Astrocyte (in vitro differentiated cells and primary cell): ENCODE results near the gene ATP1A3. TPM values are rescaled to one million over a fixed set of nuclear protein-coding genes. Genes with fewer than 3 reads are reported as not detected.
A peak's percentile ranks its signal among the peaks of the same experiment; 100 is the strongest.

Source experiments
- DNase-seq: peaks from one replicate; pipeline ENCODE4 v3.0.0-alpha.2; 2010; ENCODE audit warnings: low read depth
- FAIRE-seq: peaks from 2 replicates; lab custom pipeline; 2011; peaks lifted over from hg19 to GRCh38; lab: Jason Lieb, UNC
- H2AFZ ChIP-seq: 2 replicates; pipeline ENCODE4 v1.6.0; 2012; ENCODE audit warnings: low read depth, low read length, inconsistent platforms
- H3K27ac ChIP-seq: 2 replicates; pipeline ENCODE4 v1.5.1; 2011; ENCODE audit warnings: low read depth, low read length, inconsistent platforms
- H3K27me3 ChIP-seq: 2 replicates; pipeline ENCODE4 v1.6.0; 2011; ENCODE audit warnings: low read length, inconsistent platforms; ENCODE audit not compliant: insufficient read depth
- H3K36me3 ChIP-seq: 2 replicates; pipeline ENCODE4 v1.5.1; 2011; ENCODE audit warnings: low read length, inconsistent platforms; ENCODE audit not compliant: insufficient read depth
- H3K4me1 ChIP-seq: 2 replicates; pipeline ENCODE4 v1.5.1; 2011; ENCODE audit warnings: low read length, inconsistent platforms; ENCODE audit not compliant: insufficient read depth
- H3K4me2 ChIP-seq: 2 replicates; pipeline ENCODE4 v1.6.0; 2012; ENCODE audit warnings: low read length, inconsistent platforms
- H3K4me3 ChIP-seq: 2 replicates; pipeline ENCODE4 v1.5.1; 2011; ENCODE audit warnings: low read depth, mild to moderate bottlenecking, low read length, inconsistent platforms; ENCODE audit not compliant: insufficient read depth
- H3K79me2 ChIP-seq: 2 replicates; pipeline ENCODE4 v1.6.0; 2012; ENCODE audit warnings: mild to moderate bottlenecking, low read length, inconsistent platforms; ENCODE audit not compliant: insufficient read depth
- H3K9ac ChIP-seq: 2 replicates; pipeline ENCODE4 v1.6.0; 2012; ENCODE audit warnings: mild to moderate bottlenecking, low read length, inconsistent platforms
- H3K9me3 ChIP-seq: 2 replicates; pipeline ENCODE4 v1.5.1; 2012; ENCODE audit warnings: low read depth, mild to moderate bottlenecking, low read length, inconsistent platforms; ENCODE audit not compliant: insufficient read depth
- H4K20me1 ChIP-seq: 2 replicates; pipeline ENCODE4 v1.6.0; 2012; ENCODE audit warnings: low read length, inconsistent platforms; ENCODE audit not compliant: insufficient read depth
- H3K27ac Mint-ChIP-seq: one replicate; pipeline ENCODE4 v1.8.0; 2021; ENCODE audit warnings: mild to moderate bottlenecking, mixed read lengths; ENCODE audit not compliant: unreplicated experiment
- H3K27me3 Mint-ChIP-seq: one replicate; pipeline ENCODE4 v1.8.0; 2021; ENCODE audit warnings: low read depth, mixed read lengths; ENCODE audit not compliant: unreplicated experiment
- H3K36me3 Mint-ChIP-seq: one replicate; pipeline ENCODE4 v1.8.0; 2021; ENCODE audit warnings: low read depth, mixed read lengths; ENCODE audit not compliant: unreplicated experiment
- H3K4me1 Mint-ChIP-seq: one replicate; pipeline ENCODE4 v1.8.0; 2021; ENCODE audit warnings: low read depth, mixed read lengths; ENCODE audit not compliant: unreplicated experiment
- H3K4me3 Mint-ChIP-seq: one replicate; pipeline ENCODE4 v1.8.0; 2021; ENCODE audit warnings: mild to moderate bottlenecking, moderate library complexity, mixed read lengths; ENCODE audit not compliant: unreplicated experiment
- H3K9me3 Mint-ChIP-seq: one replicate; pipeline ENCODE4 v1.8.0; 2021; ENCODE audit warnings: mild to moderate bottlenecking, mixed read lengths; ENCODE audit not compliant: unreplicated experiment
- EZH2 ChIP-seq: IDR thresholded peaks from 2 replicates; pipeline ENCODE4 v1.6.1; 2012; ENCODE audit warnings: mild to moderate bottlenecking, low read length, inconsistent platforms; ENCODE audit not compliant: insufficient read depth
- total RNA-seq: library from RNA; stranded (reverse); gene quantifications from 2 replicates; pipeline ENCODE4 v1.2.1, GENCODE V29; 2021
- TF ChIP-seq, protein P1 (sequence below): IDR thresholded peaks from 2 replicates; pipeline ENCODE4 v1.5.1; 2011; ENCODE audit warnings: low read depth, mild to moderate bottlenecking, inconsistent platforms, low read length, moderate library complexity; ENCODE audit not compliant: insufficient read depth

The ATP1A3 gene
- total RNA-seq, 1 donor from 2014 or later = 3.4 TPM

DNA sequence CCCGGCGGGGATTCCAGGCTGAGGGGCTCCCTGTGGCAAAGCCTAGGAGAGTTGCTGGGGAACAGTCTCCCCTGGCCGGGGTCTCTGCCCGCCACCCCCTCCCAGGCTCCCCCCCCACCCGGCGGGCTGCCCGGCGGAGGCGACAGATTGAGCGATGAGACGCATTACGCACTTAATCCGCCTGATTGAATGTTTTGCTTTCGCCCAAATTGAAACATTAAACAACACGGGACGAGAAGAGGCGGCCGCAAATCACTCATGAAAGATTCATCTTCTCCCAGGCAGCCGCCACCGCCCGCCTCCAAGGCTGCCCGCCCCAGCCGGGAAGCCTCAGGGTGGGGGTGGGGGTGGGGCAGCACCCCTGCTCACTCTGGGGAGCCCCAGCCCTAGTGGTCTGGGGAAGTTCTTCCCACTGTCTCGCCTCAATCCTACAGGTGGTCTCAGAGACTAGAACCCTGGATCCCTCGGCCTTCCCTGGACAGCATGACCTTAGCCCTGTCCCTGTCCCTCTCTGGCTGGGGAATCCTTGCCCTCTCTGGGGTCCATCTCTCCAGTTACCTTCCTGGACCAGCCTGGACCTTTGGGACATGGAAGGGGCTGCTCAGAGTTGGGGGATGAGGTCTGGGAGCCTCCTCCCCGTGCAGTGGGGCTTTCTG, 58.1 kb downstream of the ATP1A3 start:
- Mint-ChIP-seq H3K27ac (no peak overlapping the region), H3K27me3 (peaks cover 49% of the 10 kb centered on the region), H3K4me1 (peaks cover 18% of the 10 kb centered on the region), H3K36me3 (no peaks in the 10 kb centered on the region), H3K4me3 (no peak overlapping the region), H3K9me3 (no peaks in the 10 kb centered on the region)
- DNase-seq (no peak), FAIRE-seq (no peak)
- Histone ChIP-seq H3K27me3 (peaks cover 54% of the 10 kb centered on the region), H3K36me3 (no peaks in the 10 kb centered on the region), H3K27ac (no peak overlapping the region), H3K4me3 (no peak overlapping the region), H4K20me1 (peaks cover 22% of the 10 kb centered on the region), H3K4me1 (peaks cover 18% of the 10 kb centered on the region), H2AFZ (peak overlapping the region; percentile 27), H3K9me3 (peaks cover 2% of the 10 kb centered on the region), H3K79me2 (no peaks in the 10 kb centered on the region), H3K9ac (no peak overlapping the region), H3K4me2 (peak overlapping the region; percentile 65)
- TF ChIP-seq, protein P1, sequence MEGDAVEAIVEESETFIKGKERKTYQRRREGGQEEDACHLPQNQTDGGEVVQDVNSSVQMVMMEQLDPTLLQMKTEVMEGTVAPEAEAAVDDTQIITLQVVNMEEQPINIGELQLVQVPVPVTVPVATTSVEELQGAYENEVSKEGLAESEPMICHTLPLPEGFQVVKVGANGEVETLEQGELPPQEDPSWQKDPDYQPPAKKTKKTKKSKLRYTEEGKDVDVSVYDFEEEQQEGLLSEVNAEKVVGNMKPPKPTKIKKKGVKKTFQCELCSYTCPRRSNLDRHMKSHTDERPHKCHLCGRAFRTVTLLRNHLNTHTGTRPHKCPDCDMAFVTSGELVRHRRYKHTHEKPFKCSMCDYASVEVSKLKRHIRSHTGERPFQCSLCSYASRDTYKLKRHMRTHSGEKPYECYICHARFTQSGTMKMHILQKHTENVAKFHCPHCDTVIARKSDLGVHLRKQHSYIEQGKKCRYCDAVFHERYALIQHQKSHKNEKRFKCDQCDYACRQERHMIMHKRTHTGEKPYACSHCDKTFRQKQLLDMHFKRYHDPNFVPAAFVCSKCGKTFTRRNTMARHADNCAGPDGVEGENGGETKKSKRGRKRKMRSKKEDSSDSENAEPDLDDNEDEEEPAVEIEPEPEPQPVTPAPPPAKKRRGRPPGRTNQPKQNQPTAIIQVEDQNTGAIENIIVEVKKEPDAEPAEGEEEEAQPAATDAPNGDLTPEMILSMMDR = no peak
- TF ChIP-seq EZH2 = no peak

DNA sequence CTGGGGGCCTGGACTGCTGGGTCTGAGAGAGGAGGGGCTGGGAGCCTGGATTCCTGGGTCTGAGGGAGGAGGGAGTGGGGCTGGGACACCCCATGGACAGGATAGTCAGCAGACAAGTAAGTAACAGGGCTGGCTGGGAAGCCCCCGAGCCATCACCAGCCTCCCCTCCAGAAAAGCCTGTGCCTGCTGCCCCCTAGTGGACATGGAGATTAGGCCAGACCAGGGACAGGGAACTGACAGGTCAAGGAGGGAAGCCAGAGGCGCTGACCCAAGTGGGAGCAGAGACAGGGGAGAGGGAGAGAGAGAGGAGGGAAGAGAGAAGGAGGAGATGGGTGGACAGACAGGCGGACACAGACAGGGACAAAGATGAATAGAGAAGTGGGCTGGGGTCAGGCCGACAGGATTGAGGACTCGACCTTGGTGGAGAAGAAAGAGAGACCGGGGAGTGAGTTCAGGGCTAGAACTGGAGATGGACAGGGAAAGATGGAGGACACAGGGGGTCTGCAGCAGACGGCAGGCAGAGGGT, 59.1 kb downstream of the ATP1A3 start:
- H3K9me3 Mint-ChIP-seq = no peaks in the 10 kb centered on the region
- FAIRE-seq = no peak
- peaks cover 59% of the 10 kb centered on the region for H3K27me3 Mint-ChIP-seq
- Histone ChIP-seq H4K20me1 (peaks cover 22% of the 10 kb centered on the region), H3K27ac (no peak overlapping the region), H3K4me1 (peaks cover 18% of the 10 kb centered on the region), H3K36me3 (no peaks in the 10 kb centered on the region), H3K9ac (no peak overlapping the region), H2AFZ (no peak overlapping the region), H3K27me3 (peaks cover 63% of the 10 kb centered on the region), H3K4me3 (no peak overlapping the region), H3K4me2 (no peak overlapping the region), H3K79me2 (no peaks in the 10 kb centered on the region), H3K9me3 (peaks cover 2% of the 10 kb centered on the region)
- H3K27ac Mint-ChIP-seq = no peak overlapping the region
- DNase-seq = no peak
- H3K4me3 Mint-ChIP-seq = no peak overlapping the region
- peaks cover 2% of the 10 kb centered on the region for H3K36me3 Mint-ChIP-seq
- no peak for TF ChIP-seq EZH2
- TF ChIP-seq, protein P1 = peak; percentile 73
- peaks cover 21% of the 10 kb centered on the region for H3K4me1 Mint-ChIP-seq
